ENCODE data around the gene SEMA5B. TPM values are rescaled to one million over a fixed set of nuclear protein-coding genes. Genes with fewer than 3 reads are reported as not detected.

Gene SEMA5B
- total and polyA plus RNA-seq, 2 donors (not counting 1 experiment from before 2014, with no cell fraction given) = not detected

DNA sequence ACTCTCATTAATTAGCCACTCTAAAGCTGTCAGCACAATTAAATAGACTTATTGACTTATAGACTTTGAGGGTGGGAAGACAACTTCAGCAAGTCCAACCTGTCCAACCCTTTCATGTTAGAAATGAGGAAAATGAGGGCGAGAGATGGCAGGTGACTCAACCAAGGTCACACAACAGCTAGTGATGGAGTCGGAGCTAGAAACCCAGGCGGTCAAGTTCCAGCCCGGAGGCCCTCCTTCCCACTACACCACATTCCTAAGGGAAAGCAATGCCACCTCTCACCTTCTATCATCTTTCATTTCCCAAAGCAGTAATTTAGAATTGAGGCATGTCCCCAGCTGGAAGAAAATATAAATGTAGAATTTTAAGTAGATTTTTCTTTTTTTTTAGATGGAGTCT, 28.7 kb downstream of the SEMA5B start:
- Histone ChIP-seq H2AFZ (ENCODE audit: insufficient read depth, low read depth, low read length, poor library complexity, severe bottlenecking) (no peak overlapping the region), H3K9me3 (ENCODE audit: control extremely low read depth in 1 of 3, control insufficient read depth in 2 of 3, insufficient read depth in 1 of 3, low read length in 2 of 3) (no peaks in the 10 kb centered on the region), H4K20me1 (ENCODE audit: control insufficient read depth, insufficient read depth, low read length, poor library complexity, severe bottlenecking) (no peaks in the 10 kb centered on the region), H3K27me3 (replicated peaks in 1 of 4; ENCODE audit: control extremely low read depth in 1 of 4, control insufficient read depth in 3 of 4, insufficient read depth in 4 of 4, low read length in 3 of 4) (peaks cover 0 to 3% (median 0%) of the 10 kb centered on the region in 4 experiments), H3K4me3 (ENCODE audit: control extremely low read depth in 1 of 5, extremely low read depth in 1 of 5, insufficient read depth in 1 of 5, low read depth in 2 of 5, low read length in 4 of 5) (no peak overlapping the region), H3K36me3 (replicated peaks in 1 of 2; ENCODE audit: control extremely low read depth in 1 of 2, control insufficient read depth in 1 of 2, extremely low read depth in 1 of 2, insufficient read depth in 2 of 2, low read length in 1 of 2) (no peaks in the 10 kb centered on the region), H3K9ac (ENCODE audit: low read length) (no peak overlapping the region), H3K4me1 (ENCODE audit: control insufficient read depth in 2 of 2, insufficient read depth in 2 of 2, low read length in 2 of 2) (no peaks in the 10 kb centered on the region), H3K27ac (ENCODE audit: low read length in 2 of 2) (no peak overlapping the region), H3K79me2 (ENCODE audit: control insufficient read depth, insufficient read depth, low read length) (no peaks in the 10 kb centered on the region), H3K4me2 (replicated peaks; ENCODE audit: low read depth, low read length, poor library complexity, severe bottlenecking) (no peak overlapping the region)
- no peak for TF ChIP-seq EZH2 (IDR thresholded peaks at IDR 0.05; ENCODE audit: borderline replicate concordance, insufficient read depth, low read depth, low read length, poor library complexity, severe bottlenecking)
- TF ChIP-seq, protein P1, sequence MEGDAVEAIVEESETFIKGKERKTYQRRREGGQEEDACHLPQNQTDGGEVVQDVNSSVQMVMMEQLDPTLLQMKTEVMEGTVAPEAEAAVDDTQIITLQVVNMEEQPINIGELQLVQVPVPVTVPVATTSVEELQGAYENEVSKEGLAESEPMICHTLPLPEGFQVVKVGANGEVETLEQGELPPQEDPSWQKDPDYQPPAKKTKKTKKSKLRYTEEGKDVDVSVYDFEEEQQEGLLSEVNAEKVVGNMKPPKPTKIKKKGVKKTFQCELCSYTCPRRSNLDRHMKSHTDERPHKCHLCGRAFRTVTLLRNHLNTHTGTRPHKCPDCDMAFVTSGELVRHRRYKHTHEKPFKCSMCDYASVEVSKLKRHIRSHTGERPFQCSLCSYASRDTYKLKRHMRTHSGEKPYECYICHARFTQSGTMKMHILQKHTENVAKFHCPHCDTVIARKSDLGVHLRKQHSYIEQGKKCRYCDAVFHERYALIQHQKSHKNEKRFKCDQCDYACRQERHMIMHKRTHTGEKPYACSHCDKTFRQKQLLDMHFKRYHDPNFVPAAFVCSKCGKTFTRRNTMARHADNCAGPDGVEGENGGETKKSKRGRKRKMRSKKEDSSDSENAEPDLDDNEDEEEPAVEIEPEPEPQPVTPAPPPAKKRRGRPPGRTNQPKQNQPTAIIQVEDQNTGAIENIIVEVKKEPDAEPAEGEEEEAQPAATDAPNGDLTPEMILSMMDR (IDR thresholded peaks at IDR 0.05) = no peak
- H3K27ac Mint-ChIP-seq = no peak overlapping the region
- intact Hi-C loops (cut with micrococcal nuclease) = no loop called here
- WGBS (ENCODE audit: insufficient coverage) = no CpG with 5 or more reads among the region's 4 CpGs
- ATAC-seq (ENCODE audit: low read depth) (no peak), DNase-seq (no peak)
- H3K4me1 Mint-ChIP-seq = no peaks in the 10 kb centered on the region
- ChIA-PET POLR2A (no interaction called here), CTCF (no interaction called here)
- no peak overlapping the region for H3K4me3 Mint-ChIP-seq
- no peaks in the 10 kb centered on the region for H3K9me3 Mint-ChIP-seq (ENCODE audit: insufficient read depth)
- peaks cover 34% of the 10 kb centered on the region for H3K27me3 Mint-ChIP-seq

DNA sequence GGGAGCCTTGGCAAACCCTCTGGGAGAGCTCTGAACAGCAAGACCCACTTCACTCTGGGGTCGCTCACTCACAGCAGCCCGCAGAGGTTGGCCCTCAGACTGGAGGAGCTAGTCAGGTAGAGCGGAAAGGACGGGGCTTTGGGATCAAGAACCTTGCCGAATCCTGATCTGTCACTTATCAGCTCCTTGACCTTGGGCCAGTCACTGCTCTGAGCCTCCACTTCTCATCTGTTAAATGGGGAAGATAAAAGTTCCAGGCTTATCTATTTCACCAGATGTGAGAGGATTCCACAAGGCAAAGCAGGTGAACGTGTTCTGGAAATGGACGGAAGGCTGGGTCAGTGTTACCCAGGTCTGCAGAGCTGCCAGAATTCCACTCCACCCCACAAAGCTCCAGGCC, 29.4 kb downstream of the SEMA5B start:
- ChIA-PET POLR2A (no interaction called here), CTCF (no interaction called here)
- intact Hi-C loops (cut with micrococcal nuclease) = no loop called here
- H3K9ac ChIP-seq (ENCODE audit: low read length) = no peak overlapping the region
- TF ChIP-seq, protein P1 (IDR thresholded peaks at IDR 0.05) = no peak
- TF ChIP-seq EZH2 (IDR thresholded peaks at IDR 0.05; ENCODE audit: borderline replicate concordance, insufficient read depth, low read depth, low read length, poor library complexity, severe bottlenecking) = no peak
- H3K4me2 ChIP-seq (replicated peaks; ENCODE audit: low read depth, low read length, poor library complexity, severe bottlenecking) = no peak overlapping the region
- no peaks in the 10 kb centered on the region for H4K20me1 ChIP-seq (ENCODE audit: control insufficient read depth, insufficient read depth, low read length, poor library complexity, severe bottlenecking)
- DNase-seq (no peak), ATAC-seq (ENCODE audit: low read depth) (no peak)
- no peaks in the 10 kb centered on the region for H3K79me2 ChIP-seq (ENCODE audit: control insufficient read depth, insufficient read depth, low read length)
- H3K4me3 ChIP-seq (ENCODE audit: control extremely low read depth in 1 of 5, extremely low read depth in 1 of 5, insufficient read depth in 1 of 5, low read depth in 2 of 5, low read length in 4 of 5) = no peak overlapping the region
- peaks cover 0 to 6% (median 0%) of the 10 kb centered on the region in 4 experiments for H3K27me3 ChIP-seq (replicated peaks in 1 of 4; ENCODE audit: control extremely low read depth in 1 of 4, control insufficient read depth in 3 of 4, insufficient read depth in 4 of 4, low read length in 3 of 4)
- H3K27me3 Mint-ChIP-seq = peaks cover 39% of the 10 kb centered on the region
- no peak overlapping the region for H3K27ac Mint-ChIP-seq
- H3K4me3 Mint-ChIP-seq = no peak overlapping the region
- H3K36me3 ChIP-seq (replicated peaks in 1 of 2; ENCODE audit: control extremely low read depth in 1 of 2, control insufficient read depth in 1 of 2, extremely low read depth in 1 of 2, insufficient read depth in 2 of 2, low read length in 1 of 2) = no peaks in the 10 kb centered on the region
- H2AFZ ChIP-seq (ENCODE audit: insufficient read depth, low read depth, low read length, poor library complexity, severe bottlenecking) = no peak overlapping the region
- H3K27ac ChIP-seq (ENCODE audit: low read length in 2 of 2) = no peak overlapping the region
- H3K4me1 ChIP-seq (ENCODE audit: control insufficient read depth in 2 of 2, insufficient read depth in 2 of 2, low read length in 2 of 2) = no peaks in the 10 kb centered on the region
- WGBS (ENCODE audit: insufficient coverage) = 100% methylated on average over 6 of the region's 7 CpGs
- no peaks in the 10 kb centered on the region for H3K9me3 Mint-ChIP-seq (ENCODE audit: insufficient read depth)
- no peaks in the 10 kb centered on the region for H3K4me1 Mint-ChIP-seq
- H3K9me3 ChIP-seq (ENCODE audit: control extremely low read depth in 1 of 3, control insufficient read depth in 2 of 3, insufficient read depth in 1 of 3, low read length in 2 of 3) = no peaks in the 10 kb centered on the region
